Memory B cell (primary cell): ENCODE measurements around the gene TTLL11.

Source experiments
- ATAC-seq: fragments of 150-1000 bp; cut with Tn5 transposase; 2 replicates; pipeline ENCODE4 v1.10.0; 2021; ENCODE audit warnings: low read depth, mild to moderate bottlenecking, moderate library complexity
- DNase-seq, 2 donors: peaks; one replicate each; pipeline ENCODE4 v3.0.0; 2022; ENCODE audit warnings: low spot score in 2 of 2
- H3K27ac Mint-ChIP-seq: one replicate; pipeline ENCODE4 v1.8.0; 2022; ENCODE audit warnings: mild to moderate bottlenecking, moderate library complexity, mixed read lengths
- H3K27me3 Mint-ChIP-seq: one replicate; pipeline ENCODE4 v1.8.0; 2022; ENCODE audit warnings: mixed read lengths
- H3K36me3 Mint-ChIP-seq: one replicate; pipeline ENCODE4 v1.8.0; 2022; ENCODE audit warnings: mild to moderate bottlenecking, mixed read lengths
- H3K4me1 Mint-ChIP-seq: one replicate; pipeline ENCODE4 v1.8.0; 2022; ENCODE audit warnings: mixed read lengths
- H3K4me3 Mint-ChIP-seq: one replicate; pipeline ENCODE4 v1.8.0; 2022; ENCODE audit warnings: mild to moderate bottlenecking, moderate library complexity, mixed read lengths
- H3K9me3 Mint-ChIP-seq: one replicate; pipeline ENCODE4 v1.8.0; 2022; ENCODE audit warnings: mixed read lengths

Gene TTLL11

DNA sequence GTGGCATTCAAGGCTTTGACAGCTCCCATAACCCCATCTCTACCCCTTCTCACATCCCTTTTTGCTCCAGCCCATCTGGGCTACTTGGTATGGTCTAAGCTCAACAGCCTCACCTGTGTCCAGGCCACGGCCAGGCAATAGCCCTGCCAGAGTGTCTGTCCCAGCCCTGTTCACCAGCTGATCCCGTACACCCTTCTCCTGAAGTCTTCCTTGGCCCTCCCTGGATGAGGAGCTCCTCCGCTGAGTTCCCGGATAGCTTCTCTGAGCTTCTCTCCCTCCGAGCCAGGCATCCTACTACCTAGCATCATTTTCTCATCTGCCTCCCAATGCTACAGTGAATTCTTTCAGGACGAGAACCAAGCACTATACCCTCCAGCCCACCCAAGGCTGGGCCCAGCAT is 233.5 kb downstream of the TTLL11 start:
- H3K4me3 Mint-ChIP-seq, result no peak overlapping the region
- H3K36me3 Mint-ChIP-seq, result no peaks in the 10 kb centered on the region
- no peak overlapping the region for H3K27ac Mint-ChIP-seq
- H3K4me1 Mint-ChIP-seq, result peaks cover 8% of the 10 kb centered on the region
- DNase-seq, result no peak
- ATAC-seq, result no peak
- peaks cover 2% of the 10 kb centered on the region for H3K27me3 Mint-ChIP-seq
- H3K9me3 Mint-ChIP-seq, result no peaks in the 10 kb centered on the region

DNA sequence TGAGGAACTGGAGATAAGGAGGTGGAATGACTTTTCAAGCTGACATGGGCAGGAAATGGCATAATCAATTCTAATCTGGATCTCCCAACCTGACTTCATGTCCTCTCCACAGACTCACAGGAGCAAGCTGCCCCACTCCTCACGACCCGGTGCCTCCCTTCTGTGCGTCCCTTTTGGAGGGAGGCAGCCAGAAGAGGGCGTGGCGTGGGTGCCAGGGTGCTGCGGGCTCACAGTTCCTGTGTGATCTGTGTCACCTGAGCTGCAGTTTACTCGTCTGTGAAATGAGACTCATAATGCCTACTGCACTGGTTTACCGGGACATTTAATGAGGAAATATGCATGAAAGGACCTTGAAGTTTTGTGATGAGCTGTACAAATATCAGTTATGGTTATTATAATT is 234.3 kb downstream of the TTLL11 start:
- H3K4me3 Mint-ChIP-seq, result no peak overlapping the region
- peak; percentile 54 for ATAC-seq
- H3K4me1 Mint-ChIP-seq, result peaks cover 8% of the 10 kb centered on the region
- H3K9me3 Mint-ChIP-seq, result no peaks in the 10 kb centered on the region
- no peak for DNase-seq
- H3K27me3 Mint-ChIP-seq, result peaks cover 2% of the 10 kb centered on the region
- H3K36me3 Mint-ChIP-seq, result no peaks in the 10 kb centered on the region
- H3K27ac Mint-ChIP-seq, result no peak overlapping the region

DNA sequence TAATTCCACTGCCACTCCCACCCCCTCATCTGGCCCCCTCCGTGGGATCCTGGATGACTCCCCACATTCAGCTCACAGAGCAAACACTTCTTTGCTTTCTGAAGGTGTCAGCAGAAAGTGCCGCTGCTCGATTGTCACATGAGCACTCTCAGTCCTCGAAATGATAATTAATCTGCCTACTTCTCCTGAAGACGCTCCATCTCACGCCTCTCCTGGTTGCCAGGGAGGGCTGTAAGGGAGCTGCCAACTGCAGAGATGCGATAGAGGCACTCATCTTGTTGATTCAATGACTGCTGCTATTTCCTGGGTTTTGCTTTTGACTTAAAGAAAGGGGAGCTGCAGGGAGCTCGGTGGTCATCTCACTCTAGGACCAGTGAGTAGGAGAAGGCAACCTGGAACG is 235.2 kb downstream of the TTLL11 start:
- DNase-seq, result no peak
- H3K4me1 Mint-ChIP-seq, result peaks cover 8% of the 10 kb centered on the region
- H3K36me3 Mint-ChIP-seq, result no peaks in the 10 kb centered on the region
- no peak for ATAC-seq
- no peak overlapping the region for H3K27ac Mint-ChIP-seq
- H3K27me3 Mint-ChIP-seq, result peaks cover under 1% of the 10 kb centered on the region
- H3K9me3 Mint-ChIP-seq, result no peaks in the 10 kb centered on the region
- H3K4me3 Mint-ChIP-seq, result no peak overlapping the region

DNA sequence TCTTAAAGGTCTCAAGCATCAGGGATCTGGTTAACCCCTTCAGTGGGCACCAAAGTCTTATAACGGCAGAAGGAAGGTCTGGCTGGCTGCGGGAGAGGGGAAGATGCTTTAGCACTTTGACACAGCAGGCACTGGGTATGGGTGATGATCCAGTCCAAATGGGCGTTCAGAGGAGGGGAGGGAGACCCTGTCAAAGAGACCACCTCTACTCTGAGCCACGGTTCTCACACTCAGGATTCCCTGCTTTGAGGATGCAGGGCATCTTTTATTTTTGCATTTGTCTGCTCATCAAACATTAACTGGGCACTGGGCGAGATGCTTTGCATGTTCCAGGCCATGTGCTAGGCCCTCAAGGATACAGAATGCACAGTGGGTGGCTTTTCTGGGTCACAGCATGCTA is 237.6 kb downstream of the TTLL11 start:
- Mint-ChIP-seq H3K27ac (no peak overlapping the region), H3K9me3 (peaks cover 2% of the 10 kb centered on the region), H3K4me1 (peaks cover 8% of the 10 kb centered on the region), H3K36me3 (no peaks in the 10 kb centered on the region), H3K27me3 (no peaks in the 10 kb centered on the region), H3K4me3 (no peak overlapping the region)
- ATAC-seq (no peak), DNase-seq (no peak)

DNA sequence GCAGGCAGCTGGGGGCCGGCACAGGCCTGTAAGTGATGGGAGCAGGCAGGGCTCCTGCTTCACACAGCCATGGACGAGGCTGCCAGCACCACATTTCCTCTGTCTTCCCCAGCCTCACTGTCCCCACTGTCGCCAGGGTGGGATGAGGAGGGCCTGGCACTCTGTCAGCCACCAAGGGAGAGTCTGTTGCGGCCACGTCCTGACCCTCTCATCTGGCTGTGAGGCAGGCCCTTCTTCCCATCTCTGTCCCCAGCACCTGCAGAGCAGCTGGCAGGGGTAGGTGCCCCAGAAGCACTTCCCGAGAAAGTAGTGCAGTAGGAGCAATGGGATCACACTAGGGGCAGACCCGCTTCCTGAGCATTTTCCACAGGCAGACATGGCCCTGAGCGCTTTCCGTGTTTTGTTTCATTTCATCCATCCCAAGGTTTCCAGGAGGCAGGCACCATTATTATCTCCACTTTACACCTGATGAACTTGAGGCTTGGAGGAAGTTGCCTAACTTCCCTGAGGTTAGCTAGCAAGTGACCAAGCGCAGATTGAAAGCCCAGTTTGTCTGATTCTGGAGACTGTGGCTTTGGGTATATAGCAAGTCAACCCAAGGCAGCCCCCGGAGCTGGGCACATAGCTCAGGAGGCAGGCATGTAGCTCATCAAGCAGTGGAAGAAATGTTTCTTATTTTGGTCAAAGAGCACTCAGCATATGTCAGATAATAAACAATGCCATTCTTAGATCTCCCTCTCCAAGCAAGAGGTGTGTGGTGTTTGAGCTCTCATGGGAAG is 239.3 kb downstream of the TTLL11 start:
- DNase-seq (no peak), ATAC-seq (no peak)
- H3K9me3 Mint-ChIP-seq, result peaks cover 8% of the 10 kb centered on the region
- no peak overlapping the region for H3K27ac Mint-ChIP-seq
- H3K27me3 Mint-ChIP-seq, result no peaks in the 10 kb centered on the region
- H3K36me3 Mint-ChIP-seq, result peaks cover 2% of the 10 kb centered on the region
- no peak overlapping the region for H3K4me3 Mint-ChIP-seq
- H3K4me1 Mint-ChIP-seq, result peaks cover 1% of the 10 kb centered on the region

DNA sequence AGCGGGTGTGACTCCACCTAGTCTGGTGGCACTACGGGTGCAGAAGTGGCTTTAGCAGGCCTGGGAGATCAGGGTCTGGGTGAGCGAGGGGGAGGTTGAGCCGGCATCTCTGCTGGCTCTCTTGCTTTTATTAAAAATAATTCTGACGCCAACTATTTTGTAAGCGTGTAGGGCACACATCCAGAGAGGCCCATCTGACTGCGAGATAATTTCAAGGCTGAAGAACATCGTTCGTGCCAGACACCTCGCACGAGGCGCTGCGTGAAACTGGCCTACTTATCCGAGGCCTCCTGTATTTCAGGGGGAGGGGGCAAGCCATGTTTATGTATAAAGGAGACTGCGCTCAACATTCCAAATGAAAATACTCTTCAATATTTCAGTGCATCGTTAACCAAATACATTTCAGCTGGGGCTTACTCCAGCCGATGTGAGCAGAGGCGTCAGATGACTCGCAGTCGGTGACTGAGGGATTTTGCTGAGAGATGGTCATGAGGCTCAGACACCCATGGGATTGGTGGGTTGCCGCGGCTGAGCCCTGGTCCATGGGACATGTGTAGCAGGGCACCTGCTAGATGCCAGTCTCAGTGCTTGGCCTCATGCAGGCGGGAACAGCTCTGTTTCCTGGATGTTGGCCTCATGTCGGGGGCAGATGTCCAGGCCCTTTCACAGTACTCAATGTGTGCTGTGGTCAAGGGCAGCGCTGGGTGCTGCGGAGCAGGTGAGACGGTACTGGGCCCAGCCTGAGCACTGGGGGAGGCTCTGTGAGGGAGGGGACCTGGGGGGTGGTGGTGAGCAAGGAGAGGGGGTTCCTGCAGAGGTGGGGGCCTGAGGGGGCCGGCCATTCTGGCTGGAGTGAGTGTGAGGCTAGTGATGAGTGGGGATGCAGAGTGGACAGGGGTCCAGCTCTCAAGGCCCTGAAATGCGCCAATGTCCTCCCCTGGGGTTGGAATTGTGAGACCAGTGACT is 240.2 kb downstream of the TTLL11 start:
- ATAC-seq, result no peak
- H3K27ac Mint-ChIP-seq, result no peak overlapping the region
- H3K4me3 Mint-ChIP-seq, result no peak overlapping the region
- H3K4me1 Mint-ChIP-seq, result no peaks in the 10 kb centered on the region
- DNase-seq, result no peak
- peaks cover 2% of the 10 kb centered on the region for H3K36me3 Mint-ChIP-seq
- H3K9me3 Mint-ChIP-seq, result peaks cover 9% of the 10 kb centered on the region
- H3K27me3 Mint-ChIP-seq, result no peaks in the 10 kb centered on the region

DNA sequence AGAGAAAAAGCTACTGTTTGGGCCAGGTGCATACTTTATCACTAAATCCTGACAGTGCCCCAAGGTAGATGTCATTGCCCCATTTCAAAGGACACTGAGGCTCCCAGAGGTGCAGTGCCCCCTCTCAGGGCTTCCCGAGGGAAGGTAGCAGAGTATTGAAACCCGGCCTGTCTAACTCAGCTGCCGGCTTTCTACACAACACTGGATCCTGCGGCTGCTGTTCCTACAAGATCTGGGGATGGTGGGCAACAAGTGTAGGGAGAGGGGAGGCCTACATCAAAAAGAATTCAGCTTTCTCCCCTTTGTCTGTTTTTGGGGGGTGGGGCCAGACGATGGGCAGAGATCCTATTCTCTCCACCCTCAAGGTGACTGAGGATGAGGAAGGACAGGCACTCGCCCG is 240.9 kb downstream of the TTLL11 start:
- no peak for ATAC-seq

DNA sequence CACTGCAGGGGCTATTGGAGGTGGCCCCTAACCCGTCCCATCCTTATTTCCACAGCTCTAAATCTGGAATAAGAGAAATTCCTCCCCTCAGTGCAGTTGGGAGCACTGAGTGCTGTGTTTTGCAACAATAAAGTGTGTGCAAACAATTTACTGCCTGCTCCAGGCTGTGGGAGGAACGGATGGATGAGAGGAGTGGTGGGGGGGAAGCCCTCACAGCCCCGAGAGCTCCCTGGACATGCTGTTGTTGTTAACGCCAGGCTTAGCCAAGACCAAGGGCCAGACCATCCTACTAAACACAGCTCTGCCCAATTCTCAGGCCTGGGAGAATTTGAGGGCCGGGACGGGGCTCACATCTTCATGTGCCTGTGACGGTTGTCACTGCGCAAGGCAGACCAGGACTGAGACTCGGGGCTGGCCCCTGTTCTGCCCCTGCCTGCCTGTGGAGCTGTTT is 241.4 kb downstream of the TTLL11 start:
- Mint-ChIP-seq H3K4me3 (no peak overlapping the region), H3K27ac (no peak overlapping the region), H3K4me1 (no peaks in the 10 kb centered on the region), H3K36me3 (peaks cover 2% of the 10 kb centered on the region), H3K27me3 (no peaks in the 10 kb centered on the region), H3K9me3 (peaks cover 9% of the 10 kb centered on the region)
- ATAC-seq, result no peak
- no peak for DNase-seq

More for the DNA sequence above, 240.9 kb downstream of the TTLL11 start:
- H3K9me3 Mint-ChIP-seq, result peaks cover 9% of the 10 kb centered on the region
- no peaks in the 10 kb centered on the region for H3K4me1 Mint-ChIP-seq
- DNase-seq, result no peak
- no peak overlapping the region for H3K4me3 Mint-ChIP-seq
- H3K27ac Mint-ChIP-seq, result no peak overlapping the region
- peaks cover 2% of the 10 kb centered on the region for H3K36me3 Mint-ChIP-seq
- no peaks in the 10 kb centered on the region for H3K27me3 Mint-ChIP-seq

DNA sequence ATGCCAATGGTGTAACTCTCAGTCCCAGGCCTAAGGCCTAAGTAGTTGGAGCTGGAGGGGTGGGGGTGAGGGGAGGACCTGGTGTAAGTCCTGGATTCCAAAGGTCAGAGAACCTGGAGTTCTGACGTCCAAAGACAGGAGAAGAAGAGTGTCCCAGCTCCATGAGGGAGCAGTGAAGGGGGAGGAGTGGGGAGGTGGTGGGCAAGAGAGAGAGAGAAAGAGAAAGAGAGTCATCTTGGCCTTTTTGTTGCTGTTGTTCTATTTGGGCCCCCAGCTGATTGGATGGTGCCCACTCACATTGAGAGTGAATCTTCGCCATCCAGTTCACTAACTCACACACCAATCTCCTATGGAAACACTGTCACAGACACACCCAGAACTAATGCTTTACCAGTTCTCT is 242.7 kb downstream of the TTLL11 start:
- no peak for ATAC-seq
- H3K9me3 Mint-ChIP-seq, result peaks cover 9% of the 10 kb centered on the region
- no peaks in the 10 kb centered on the region for H3K27me3 Mint-ChIP-seq
- H3K27ac Mint-ChIP-seq, result no peak overlapping the region
- H3K4me1 Mint-ChIP-seq, result no peaks in the 10 kb centered on the region
- H3K4me3 Mint-ChIP-seq, result no peak overlapping the region
- DNase-seq, result no peak
- H3K36me3 Mint-ChIP-seq, result peaks cover 2% of the 10 kb centered on the region

DNA sequence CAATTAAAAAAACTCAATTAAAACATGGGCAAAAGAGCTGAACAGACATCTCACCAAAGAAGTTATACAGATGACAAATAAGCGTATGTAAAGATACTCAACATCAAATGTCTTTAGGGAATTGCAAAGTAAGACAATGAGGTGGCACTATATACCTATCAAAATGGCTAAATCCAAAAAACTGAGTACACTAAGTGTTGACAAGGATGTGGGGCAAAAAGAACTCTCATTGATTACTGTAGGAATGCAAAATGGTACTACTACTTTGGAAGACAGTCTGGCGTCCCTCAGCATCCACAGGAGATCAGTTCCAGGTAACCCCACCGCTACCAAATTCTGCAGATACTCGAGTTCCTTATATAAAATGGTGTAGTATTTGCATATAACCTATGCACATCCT is 243.6 kb downstream of the TTLL11 start:
- Mint-ChIP-seq H3K27ac (no peak overlapping the region), H3K4me3 (no peak overlapping the region), H3K4me1 (no peaks in the 10 kb centered on the region), H3K9me3 (peaks cover 13% of the 10 kb centered on the region), H3K36me3 (peaks cover 2% of the 10 kb centered on the region), H3K27me3 (no peaks in the 10 kb centered on the region)
- ATAC-seq (no peak), DNase-seq (no peak)

DNA sequence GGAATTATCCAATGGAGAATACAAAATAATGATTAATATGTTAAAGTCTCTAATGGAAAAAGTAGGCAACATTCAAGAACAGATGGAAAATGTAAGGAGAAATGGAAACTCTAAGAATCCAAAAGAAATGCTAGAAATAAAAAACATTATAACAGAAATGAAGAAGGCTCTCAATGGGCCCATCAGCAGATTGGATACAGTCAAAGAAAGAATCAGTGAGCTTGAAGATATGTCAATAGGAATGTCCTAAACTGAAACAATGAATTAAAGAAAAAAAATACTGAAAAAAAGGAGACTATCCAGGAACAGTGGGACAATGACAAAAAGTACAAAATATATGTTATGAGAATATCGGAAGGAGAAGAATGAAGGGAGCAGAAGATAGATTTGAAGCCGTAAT is 248.5 kb downstream of the TTLL11 start:
- no peak for DNase-seq
- no peaks in the 10 kb centered on the region for H3K4me1 Mint-ChIP-seq
- no peak overlapping the region for H3K4me3 Mint-ChIP-seq
- no peak overlapping the region for H3K27ac Mint-ChIP-seq
- H3K9me3 Mint-ChIP-seq, result peaks cover 16% of the 10 kb centered on the region
- H3K27me3 Mint-ChIP-seq, result peaks cover 4% of the 10 kb centered on the region
- ATAC-seq, result no peak
- peaks cover 9% of the 10 kb centered on the region for H3K36me3 Mint-ChIP-seq

DNA sequence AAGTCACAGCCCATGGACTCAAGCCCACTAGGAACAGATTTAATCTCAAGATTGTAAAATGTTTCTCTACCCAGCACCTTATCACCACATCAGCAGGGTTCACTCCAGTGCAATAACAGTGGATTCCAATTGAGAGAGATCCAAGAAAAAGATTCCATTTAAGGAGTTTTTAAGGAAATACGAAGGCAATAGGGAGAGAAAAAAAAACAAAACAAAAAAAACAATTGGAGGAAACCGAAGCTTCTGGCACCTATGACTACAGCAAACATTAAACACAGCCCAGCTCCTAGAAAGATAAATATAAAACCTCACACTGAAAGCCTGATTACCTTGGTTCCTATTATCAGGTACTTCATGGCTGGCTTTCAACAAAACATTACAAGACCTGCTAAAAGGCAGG is 249.0 kb downstream of the TTLL11 start:
- no peak for ATAC-seq
- Mint-ChIP-seq H3K27me3 (peaks cover 4% of the 10 kb centered on the region), H3K36me3 (peaks cover 9% of the 10 kb centered on the region), H3K9me3 (peaks cover 13% of the 10 kb centered on the region), H3K4me3 (no peak overlapping the region), H3K4me1 (no peaks in the 10 kb centered on the region), H3K27ac (no peak overlapping the region)
- DNase-seq, result no peak

DNA sequence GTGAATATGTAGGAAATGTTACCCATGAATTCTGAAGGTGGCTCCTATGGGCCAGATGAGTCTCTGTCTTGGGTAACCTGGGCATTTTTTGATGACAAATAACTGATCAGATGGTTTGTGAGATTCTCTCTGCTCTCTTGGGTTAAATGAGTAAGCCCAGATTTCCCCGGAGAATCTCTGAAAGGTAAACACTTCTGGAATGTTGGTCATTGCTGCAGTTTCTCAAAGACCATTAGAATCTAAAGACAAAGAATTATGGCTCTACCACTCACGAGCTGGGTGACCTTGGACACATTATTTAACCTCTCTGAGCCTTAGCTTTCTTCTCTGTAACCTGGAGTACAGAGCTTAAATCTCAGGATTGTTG is 250.5 kb downstream of the TTLL11 start:
- peaks cover 4% of the 10 kb centered on the region for H3K27me3 Mint-ChIP-seq
- no peak overlapping the region for H3K4me3 Mint-ChIP-seq
- H3K36me3 Mint-ChIP-seq, result peaks cover 7% of the 10 kb centered on the region
- H3K27ac Mint-ChIP-seq, result no peak overlapping the region
- peaks cover 9% of the 10 kb centered on the region for H3K9me3 Mint-ChIP-seq
- ATAC-seq (no peak), DNase-seq (no peak)
- no peaks in the 10 kb centered on the region for H3K4me1 Mint-ChIP-seq

DNA sequence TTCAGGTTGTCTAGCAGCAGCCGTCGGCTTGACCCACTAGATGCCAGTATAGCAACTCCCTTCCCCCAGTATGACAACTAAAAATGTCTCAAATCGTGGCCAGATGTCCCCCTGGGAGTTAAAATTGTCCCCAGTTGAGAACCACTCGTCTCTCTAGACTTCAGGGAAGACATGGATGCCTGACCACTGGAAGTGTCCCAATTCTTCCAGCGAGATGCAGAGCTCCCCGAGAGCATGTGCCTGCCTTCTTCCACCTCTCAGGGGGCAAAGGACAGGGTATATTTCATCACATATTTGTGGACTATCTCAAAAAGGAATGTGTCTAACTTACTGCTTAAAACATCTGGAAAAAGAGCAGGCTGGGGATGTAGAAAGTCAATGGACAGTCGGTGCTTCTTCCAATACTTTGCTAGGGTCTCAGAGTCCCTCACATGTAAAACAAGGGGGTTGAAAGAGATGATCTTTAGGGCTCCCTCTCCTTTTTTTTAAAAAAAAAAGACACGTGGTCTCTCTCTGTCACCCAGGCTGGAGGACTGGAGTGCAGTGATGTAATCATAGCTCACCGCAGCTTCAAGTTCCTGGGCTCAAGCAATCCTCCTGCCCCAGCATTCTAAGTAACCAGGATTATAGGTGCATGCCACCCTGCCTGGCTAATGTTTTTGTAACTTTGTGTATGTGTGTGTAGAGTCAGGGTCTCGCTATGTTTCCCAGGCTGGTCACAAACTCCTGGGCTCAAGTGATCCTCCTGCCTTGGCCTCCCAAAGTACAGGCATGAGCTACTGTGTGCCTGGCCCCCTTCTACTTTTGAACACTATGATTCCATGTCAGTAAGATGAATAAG is 251.1 kb downstream of the TTLL11 start:
- no peak overlapping the region for H3K27ac Mint-ChIP-seq
- peaks cover 9% of the 10 kb centered on the region for H3K9me3 Mint-ChIP-seq
- no peaks in the 10 kb centered on the region for H3K4me1 Mint-ChIP-seq
- peaks cover 7% of the 10 kb centered on the region for H3K36me3 Mint-ChIP-seq
- ATAC-seq (no peak), DNase-seq (no peak)
- H3K4me3 Mint-ChIP-seq, result no peak overlapping the region
- peaks cover 4% of the 10 kb centered on the region for H3K27me3 Mint-ChIP-seq
